SH-SY5Y (cell line): Measurements from ENCODE around the gene NCBP2L.

ENCODE experiments used
- GATA2 ChIP-seq: IDR thresholded peaks from 2 replicates; pipeline ENCODE4 v1.6.1; 2011; ENCODE audit warnings: mild to moderate bottlenecking, low read depth, low read length
- GATA3 ChIP-seq: IDR thresholded peaks from 2 replicates; pipeline ENCODE4 v1.6.1; 2011; ENCODE audit warnings: low read depth, mild to moderate bottlenecking, low read length, moderate library complexity

- TF ChIP-seq GATA2 (no peak), GATA3 (no peak)
These were observed 17.0 kb upstream of the NCBP2L start for GRCh38 chrX:107760304-107761077.
